Esophagus muscularis mucosa (tissue), 4 donors: ENCODE data around the gene NUDT17. TPM values are rescaled to one million over a fixed set of nuclear protein-coding genes. Genes with fewer than 3 reads are reported as not detected.

Experiments
- DNase-seq: peaks from one replicate; pipeline ENCODE4 v3.0.0-alpha.2; 2017; ENCODE audit errors: extremely low spot score
- H3K27ac ChIP-seq, 4 donors: fragments of 200-600 bp; sonication (generic); replicated peaks in 1 of 4; 1 replicate in 3 of 4; 2 replicates in 1 of 4; pipeline ENCODE4 v1.5.1; 2016 to 2019; ENCODE audit warnings: mild to moderate bottlenecking in 1 of 4
- H3K27me3 ChIP-seq, 4 donors: fragments of 200-600 bp; sonication (generic); one replicate each; pipeline versions ENCODE4 v1.5.1 to v1.6.0; 2016 to 2019
- H3K36me3 ChIP-seq, 4 donors: fragments of 200-600 bp; sonication (generic); one replicate each; pipeline ENCODE4 v1.5.1; 2016 to 2019
- H3K4me1 ChIP-seq, 4 donors: fragments of 200-600 bp; sonication (generic); one replicate each; pipeline ENCODE4 v1.5.1; 2016 to 2019
- H3K4me3 ChIP-seq, 4 donors: fragments of 200-600 bp; sonication (generic); 1 replicate in 2 of 4; 2 replicates in 2 of 4; pipeline ENCODE4 v1.5.1; 2016 to 2019; ENCODE audit warnings: mild to moderate bottlenecking in 4 of 4, moderate library complexity in 1 of 4
- H3K9me3 ChIP-seq, 4 donors: fragments of 200-600 bp; sonication (generic); 1 replicate in 3 of 4; 2 replicates in 1 of 4; pipeline ENCODE4 v1.5.1; 2016 to 2019
- CTCF ChIP-seq, 3 experiments: fragments of 200-600 bp in 2 of 3; fragments of 450-650 bp in 1 of 3; sonication (generic) in 2 of 3; IDR thresholded peaks; one replicate each; pipeline ENCODE4 v1.5.1; 2017 to 2019; ENCODE audit warnings: antibody characterized with exemption in 3 of 3, mild to moderate bottlenecking in 2 of 3, moderate library complexity in 1 of 3
- EP300 ChIP-seq: sonication (generic); formaldehyde crosslinking; IDR thresholded peaks from one replicate; pipeline ENCODE4 v1.6.1; 2017; ENCODE audit warnings: antibody characterized with exemption
- POLR2A ChIP-seq: fragments of 450-650 bp; IDR thresholded peaks from one replicate; pipeline ENCODE4 v1.6.1; 2017; ENCODE audit warnings: antibody characterized with exemption, moderate library complexity, mild to moderate bottlenecking, low read depth
- POLR2AphosphoS5 ChIP-seq, 2 donors: sonication (generic); formaldehyde crosslinking; IDR thresholded peaks; one replicate each; pipeline ENCODE4 v1.6.1; 2017; ENCODE audit warnings: antibody characterized with exemption in 2 of 2
- WGBS: methylation state at CpG from one replicate; pipeline ENCODE4 v1.1.5; 2018; 5-methylcytosine and 5-hydroxymethylcytosine counted together
- intact Hi-C: fragments of 100-400 bp; cut with DNase I; formaldehyde crosslinking; loops from one replicate; pipeline ENCODE4 v1.15.1; 2023
- small RNA-seq, 3 donors: library from RNA; depleted of rRNA; stranded (forward); fragments of <200 nt; gene quantifications; one replicate each; pipeline ENCODE3, GENCODE V24; 2016
- total RNA-seq, 4 donors: library from RNA; depleted of rRNA; stranded (reverse); fragments of >200 nt; gene quantifications; one replicate each; pipeline versions ENCODE4 v1.1.0 to v1.2.1, GENCODE V29; 2016

NUDT17 gene
- total RNA-seq, 4 donors from 2014 or later, result 1.2 to 3.6 (median 1.6) TPM

DNA sequence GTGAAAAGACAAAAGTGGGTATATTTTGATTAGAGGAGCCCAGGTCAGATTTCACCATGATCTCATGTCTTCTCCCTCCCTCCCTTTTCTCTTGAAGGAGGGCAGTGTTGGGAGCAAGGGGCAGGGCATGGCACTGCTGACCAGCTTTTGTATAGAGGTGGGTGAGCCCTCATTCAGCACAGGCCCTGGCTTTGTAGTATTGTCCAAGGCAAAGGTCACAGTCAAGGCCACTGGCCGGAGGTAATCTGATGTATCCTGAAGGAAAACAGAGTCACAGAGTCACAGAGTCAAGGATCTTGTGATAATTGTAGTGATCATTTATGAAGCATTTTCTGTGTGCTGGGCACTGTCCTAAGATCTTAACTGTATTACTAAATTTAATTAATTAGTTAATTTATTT is 52.5 kb downstream of the NUDT17 start:
- H3K27me3 ChIP-seq, result no peaks in the 10 kb centered on the region
- WGBS, result 92% methylated on average over 1 of the region's 1 CpG
- H3K4me3 ChIP-seq, result no peak overlapping the region
- DNase-seq, result no peak
- H3K36me3 ChIP-seq, result no peaks in the 10 kb centered on the region
- H3K9me3 ChIP-seq, result no peaks in the 10 kb centered on the region
- intact Hi-C loops, result loop anchor here (1.0 kb wide), 1 partner anchor 8 kb away; no protein-coding TSS in a partner anchor
- H3K27ac ChIP-seq, result no peak overlapping the region
- peaks cover 1 to 3% (median 2%) of the 10 kb centered on the region in 4 donors for H3K4me1 ChIP-seq
- no peak for TF ChIP-seq POLR2AphosphoS5 (IDR thresholded peaks at IDR 0.05)
- TF ChIP-seq EP300, result no peak
- no peak for TF ChIP-seq POLR2A
- no peak for TF ChIP-seq CTCF (IDR thresholded peaks at IDR 0.05)

Small RNAs within 50 kb of the gene (small RNA-seq; reads per million reads assigned to genes)
- gene MIR6736, result 0 reads per million in 3 donors

Other genes starting within 250 kb of the NUDT17 start
- 10 to 100 TPM; 14.3 to 21.6 (median 16.0) TPM for gene GPR89A, start 237.6 kb upstream of the NUDT17 start, total RNA-seq
- gene PDZK1, start 138.3 kb upstream of the NUDT17 start, total RNA-seq, result under 1 TPM in 1 of 4 donors, not detected in 3; 0.75 TPM
- gene CD160, start 126.1 kb upstream of the NUDT17 start, total RNA-seq, result under 1 TPM in 1 of 4 donors, not detected in 3; 0.26 TPM
- gene RNF115, start 21.5 kb upstream of the NUDT17 start, total RNA-seq, result 10 to 100 TPM; 37.8 to 46.3 (median 40.3) TPM
- 10 to 100 TPM; 22.3 to 34.1 (median 27.8) TPM for gene POLR3C, start 21.4 kb upstream of the NUDT17 start, total RNA-seq
- gene PIAS3, start 13.5 kb downstream of the NUDT17 start, total RNA-seq, result 10 to 100 TPM; 11.9 to 25.3 (median 22.9) TPM
- gene ANKRD35, start 40.2 kb downstream of the NUDT17 start, total RNA-seq, result 10 to 100 TPM in 2 of 4 donors, 1 to 10 TPM in 2; 4.0 to 11.1 (median 8.4) TPM
- gene ITGA10, start 64.4 kb downstream of the NUDT17 start, total RNA-seq, result 1 to 10 TPM; 1.7 to 7.2 (median 3.8) TPM
- gene PEX11B, start 73.1 kb downstream of the NUDT17 start, total RNA-seq, result 10 to 100 TPM; 18.3 to 21.2 (median 20.0) TPM
- gene RBM8A, start 81.9 kb downstream of the NUDT17 start, total RNA-seq, result 100 to 1,000 TPM in 1 of 4 donors, 10 to 100 TPM in 3; 42.8 to 119 (median 69.7) TPM
- gene LIX1L, start 112.4 kb downstream of the NUDT17 start, total RNA-seq, result 10 to 100 TPM; 33.2 to 55.0 (median 41.7) TPM
- 1 to 10 TPM in 3 of 4 donors, under 1 TPM in 1; 0.66 to 1.7 (median 1.3) TPM for gene ANKRD34A, start 118.9 kb downstream of the NUDT17 start, total RNA-seq
- gene POLR3GL, start 119.1 kb downstream of the NUDT17 start, total RNA-seq, result 10 to 100 TPM; 29.0 to 41.5 (median 35.5) TPM
- 1,000 to 10,000 TPM; 1,186 to 4,171 (median 2,482) TPM for gene TXNIP, start 150.9 kb downstream of the NUDT17 start, total RNA-seq
- not detected for gene HJV, start 176.1 kb downstream of the NUDT17 start, total RNA-seq